Brain microvascular endothelial cell (primary cell): Measurements from ENCODE around the gene KCNMA1.

Experiments used
- DNase-seq: peaks from one replicate; pipeline ENCODE4 v3.0.0-alpha.2; 2020
- H3K27ac ChIP-seq: fragments of 250-450 bp; sonication (Bioruptor Pico); 2 replicates; pipeline ENCODE4 v1.5.1; 2020; ENCODE audit warnings: mild to moderate bottlenecking, moderate library complexity
- H3K27me3 ChIP-seq: fragments of 250-450 bp; sonication (Bioruptor Pico); replicated peaks from 2 replicates; pipeline ENCODE4 v1.5.1; 2020; ENCODE audit warnings: mild to moderate bottlenecking
- H3K36me3 ChIP-seq: fragments of 250-450 bp; sonication (Bioruptor Pico); replicated peaks from 2 replicates; pipeline ENCODE4 v1.5.1; 2020; ENCODE audit warnings: mild to moderate bottlenecking
- H3K4me3 ChIP-seq: 2 replicates; pipeline ENCODE4 v1.5.1; 2011; ENCODE audit warnings: low read depth, mild to moderate bottlenecking, control low read depth, low read length, moderate library complexity
- in situ Hi-C: cut with HindIII; loops from 2 replicates; pipeline ENCODE4 v1.10.0; 2017; ENCODE audit warnings: low sequenced_read_pairs, low pct_ligation_motif_present
- TF ChIP-seq, protein P1 (sequence below): IDR thresholded peaks from 2 replicates; pipeline ENCODE4 v1.5.1; 2011; ENCODE audit warnings: low read depth, mild to moderate bottlenecking, moderate library complexity, low read length, control low read depth, inconsistent platforms; ENCODE audit errors: missing control alignments

KCNMA1 gene

DNA sequence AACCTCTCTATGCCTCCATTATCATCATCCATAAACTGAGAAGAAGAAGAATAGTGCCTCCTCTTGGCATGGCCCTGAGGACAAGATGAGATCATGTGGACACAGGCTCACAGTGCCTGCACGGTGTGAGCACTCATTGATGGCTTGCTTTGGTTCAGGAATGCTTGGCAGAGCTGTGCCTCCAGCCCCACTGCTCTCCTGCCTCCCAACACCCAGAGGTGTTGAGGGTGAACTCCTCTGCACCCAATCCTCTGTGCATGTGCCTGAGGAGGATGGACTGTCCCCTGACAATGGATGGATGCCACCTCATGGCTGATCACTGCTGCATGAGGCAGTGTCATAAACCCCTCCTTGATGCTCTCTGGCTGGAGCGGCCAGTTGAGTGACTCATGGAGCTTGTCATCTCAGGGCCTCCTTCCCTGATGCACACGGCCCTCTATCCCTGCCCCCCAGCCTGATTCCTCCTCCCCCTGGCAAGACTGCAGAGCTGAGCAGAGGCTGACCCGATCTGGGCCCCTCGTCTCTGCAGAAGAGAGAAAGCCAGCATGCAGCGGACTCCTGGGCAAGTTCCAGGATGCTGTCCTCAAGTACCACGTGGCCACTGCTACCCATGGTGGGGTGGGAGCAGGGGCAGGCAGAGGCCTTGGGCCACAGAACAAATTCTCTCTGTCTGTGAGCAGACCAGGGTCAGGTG, 136.3 kb downstream of the KCNMA1 start:
- Histone ChIP-seq H3K27ac (peak overlapping the region; percentile 67), H3K36me3 (no peaks in the 10 kb centered on the region), H3K4me3 (no peak overlapping the region), H3K27me3 (no peaks in the 10 kb centered on the region)
- in situ Hi-C loops = no loop called here
- peak; percentile 90 for DNase-seq
- TF ChIP-seq, protein P1, sequence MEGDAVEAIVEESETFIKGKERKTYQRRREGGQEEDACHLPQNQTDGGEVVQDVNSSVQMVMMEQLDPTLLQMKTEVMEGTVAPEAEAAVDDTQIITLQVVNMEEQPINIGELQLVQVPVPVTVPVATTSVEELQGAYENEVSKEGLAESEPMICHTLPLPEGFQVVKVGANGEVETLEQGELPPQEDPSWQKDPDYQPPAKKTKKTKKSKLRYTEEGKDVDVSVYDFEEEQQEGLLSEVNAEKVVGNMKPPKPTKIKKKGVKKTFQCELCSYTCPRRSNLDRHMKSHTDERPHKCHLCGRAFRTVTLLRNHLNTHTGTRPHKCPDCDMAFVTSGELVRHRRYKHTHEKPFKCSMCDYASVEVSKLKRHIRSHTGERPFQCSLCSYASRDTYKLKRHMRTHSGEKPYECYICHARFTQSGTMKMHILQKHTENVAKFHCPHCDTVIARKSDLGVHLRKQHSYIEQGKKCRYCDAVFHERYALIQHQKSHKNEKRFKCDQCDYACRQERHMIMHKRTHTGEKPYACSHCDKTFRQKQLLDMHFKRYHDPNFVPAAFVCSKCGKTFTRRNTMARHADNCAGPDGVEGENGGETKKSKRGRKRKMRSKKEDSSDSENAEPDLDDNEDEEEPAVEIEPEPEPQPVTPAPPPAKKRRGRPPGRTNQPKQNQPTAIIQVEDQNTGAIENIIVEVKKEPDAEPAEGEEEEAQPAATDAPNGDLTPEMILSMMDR = no peak

DNA sequence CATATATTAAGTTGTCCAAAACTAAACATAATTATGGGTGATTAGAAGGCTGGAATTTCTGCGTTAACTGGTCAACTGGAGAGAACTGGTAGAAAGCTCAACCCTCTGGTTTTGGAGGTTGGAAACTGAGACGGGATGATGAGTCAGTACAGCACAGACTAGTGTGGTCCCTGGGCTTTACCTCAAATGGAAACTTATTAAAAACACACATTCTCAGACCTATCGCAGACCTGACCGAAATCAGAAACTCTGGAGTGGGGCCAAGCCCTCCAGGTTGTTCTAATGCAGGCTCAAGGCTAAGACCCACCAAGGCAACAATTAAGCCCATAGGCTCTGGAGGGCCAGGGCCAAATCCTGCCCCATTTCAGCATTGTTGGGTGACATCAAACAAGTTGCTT, 136.9 kb downstream of the KCNMA1 start:
- TF ChIP-seq, protein P1 = no peak
- Histone ChIP-seq H3K27me3 (no peaks in the 10 kb centered on the region), H3K27ac (peak overlapping the region; percentile 67), H3K4me3 (no peak overlapping the region), H3K36me3 (no peaks in the 10 kb centered on the region)
- in situ Hi-C loops = no loop called here
- peak; percentile 46 for DNase-seq

DNA sequence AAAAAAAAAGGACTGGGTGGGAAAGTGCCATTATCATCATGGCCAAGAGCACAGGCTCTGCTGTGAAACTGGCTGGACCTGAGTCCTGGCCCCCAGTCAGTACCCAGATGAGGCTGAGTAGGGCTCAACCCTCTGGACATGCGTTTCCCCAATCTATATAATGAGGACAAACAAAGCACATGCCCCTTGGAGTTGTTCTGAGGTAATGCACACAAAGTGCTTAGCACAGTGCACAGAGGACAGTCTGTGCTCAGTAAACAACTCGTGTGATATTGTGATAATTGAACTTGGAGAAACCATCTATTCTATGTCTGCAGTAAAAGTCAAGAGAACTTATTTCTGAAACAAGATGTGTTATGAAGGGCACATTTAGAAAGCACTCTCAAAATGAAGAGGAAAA, 138.8 kb downstream of the KCNMA1 start:
- no peak for DNase-seq
- H3K4me3 ChIP-seq = no peak overlapping the region
- TF ChIP-seq, protein P1 = no peak
- H3K27ac ChIP-seq = no peak overlapping the region
- H3K27me3 ChIP-seq = no peaks in the 10 kb centered on the region
- in situ Hi-C loops = no loop called here
- H3K36me3 ChIP-seq = no peaks in the 10 kb centered on the region

DNA sequence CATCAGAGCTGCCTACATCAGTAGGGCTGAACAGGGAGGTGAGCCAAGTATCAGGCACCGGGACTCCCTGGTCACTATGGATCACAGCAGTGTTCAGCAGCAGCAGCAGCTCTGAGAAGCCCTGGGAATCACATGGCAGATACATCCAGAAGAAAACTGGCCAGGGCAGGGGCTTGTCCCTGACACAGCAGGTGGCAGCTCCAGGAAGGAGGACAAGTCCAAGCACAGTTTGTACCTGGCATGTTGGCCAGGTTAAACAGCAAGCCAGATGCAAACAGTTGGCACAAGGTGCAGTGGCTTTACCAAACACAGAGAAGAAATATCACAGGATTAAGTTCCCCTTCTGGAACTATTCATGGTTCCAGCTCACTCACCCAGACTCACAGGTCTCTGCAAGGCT, 139.4 kb downstream of the KCNMA1 start:
- Histone ChIP-seq H3K27ac (no peak overlapping the region), H3K27me3 (no peaks in the 10 kb centered on the region), H3K36me3 (no peaks in the 10 kb centered on the region), H3K4me3 (no peak overlapping the region)
- in situ Hi-C loops = no loop called here
- TF ChIP-seq, protein P1 = no peak
- no peak for DNase-seq

DNA sequence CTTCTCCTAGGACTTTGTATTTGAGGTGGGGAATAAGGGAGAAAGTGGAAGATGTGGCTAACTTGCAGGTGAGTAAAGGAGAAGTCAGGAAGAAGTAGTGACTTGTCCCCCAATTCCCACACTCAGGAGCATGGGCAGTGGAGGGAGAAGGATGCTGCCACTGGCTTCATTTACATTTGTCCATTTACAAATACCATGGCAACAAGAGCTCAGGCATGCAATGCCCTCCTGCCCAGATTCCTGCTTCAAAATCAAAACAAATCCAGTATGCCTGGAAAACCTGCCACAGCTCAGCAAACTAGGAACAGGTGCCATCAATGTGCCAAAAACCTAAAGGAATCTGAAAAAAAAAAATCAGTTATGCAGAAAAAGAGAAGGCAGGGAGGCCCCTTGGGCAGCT, 139.9 kb downstream of the KCNMA1 start:
- Histone ChIP-seq H3K27ac (no peak overlapping the region), H3K27me3 (no peaks in the 10 kb centered on the region), H3K36me3 (no peaks in the 10 kb centered on the region), H3K4me3 (no peak overlapping the region)
- DNase-seq = no peak
- in situ Hi-C loops = no loop called here
- TF ChIP-seq, protein P1 = no peak

DNA sequence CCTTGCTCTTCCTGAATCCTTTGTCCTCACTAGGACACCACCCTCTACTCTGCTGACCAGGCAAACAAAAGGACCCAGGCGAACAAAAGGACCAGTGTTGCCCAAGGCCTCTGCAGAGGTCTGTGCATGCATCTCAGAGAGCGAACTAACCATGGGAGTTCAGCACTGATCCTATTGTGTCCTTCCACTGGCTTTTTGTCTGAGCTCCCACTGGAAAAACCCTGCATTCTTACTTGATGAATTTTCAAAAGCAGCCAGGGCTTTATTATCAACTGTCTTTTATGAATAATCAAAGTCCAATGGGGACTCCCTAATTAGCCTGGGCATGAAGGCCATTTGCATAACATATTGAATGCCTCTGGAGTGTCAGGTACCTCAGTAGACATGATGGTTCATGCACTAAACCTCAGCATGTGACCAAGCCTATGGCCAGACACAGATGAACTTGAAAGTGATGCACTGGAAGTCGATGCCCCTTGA, 140.6 kb downstream of the KCNMA1 start:
- Histone ChIP-seq H3K27ac (no peak overlapping the region), H3K36me3 (no peaks in the 10 kb centered on the region), H3K27me3 (no peaks in the 10 kb centered on the region), H3K4me3 (no peak overlapping the region)
- TF ChIP-seq, protein P1 = no peak
- DNase-seq = no peak
- in situ Hi-C loops = no loop called here
